NCI-H2227 (cell line): Measurements from ENCODE around the gene EXOC6B.

ENCODE experiments used
- DNase-seq: peaks from one replicate; lab custom pipeline; 2025; ENCODE audit not compliant: unreplicated experiment; lab: John Stamatoyannopoulos, UW

EXOC6B gene

GRCh38 chr2:72289736-72290135 is 536.1 kb downstream of the EXOC6B start:
- no peak for DNase-seq

- no peak for DNase-seq
Measured at GRCh38 chr2:72289283-72289682, 536.5 kb downstream of the EXOC6B start.

GRCh38 chr2:72278046-72278445 is 547.8 kb downstream of the EXOC6B start:
- DNase-seq: no peak

GRCh38 chr2:72276876-72277275 is 549.0 kb downstream of the EXOC6B start:
- DNase-seq: no peak

GRCh38 chr2:72276356-72276755 is 549.5 kb downstream of the EXOC6B start:
- no peak for DNase-seq

- no peak for DNase-seq
Measured at GRCh38 chr2:72275084-72275483, 550.7 kb downstream of the EXOC6B start.

GRCh38 chr2:72274380-72274797 is 551.4 kb downstream of the EXOC6B start:
- no peak for DNase-seq

GRCh38 chr2:72273384-72273783 is 552.4 kb downstream of the EXOC6B start:
- no peak for DNase-seq

- no peak for DNase-seq
Measured at GRCh38 chr2:72271766-72272641, 553.8 kb downstream of the EXOC6B start.

- DNase-seq: no peak
Measured at GRCh38 chr2:72271276-72271614, 554.6 kb downstream of the EXOC6B start.

- no peak for DNase-seq
Measured at GRCh38 chr2:72270556-72271275, 555.1 kb downstream of the EXOC6B start.

- no peak for DNase-seq
Measured at GRCh38 chr2:72263776-72264060, 562.1 kb downstream of the EXOC6B start.

GRCh38 chr2:72263043-72263775 is 562.6 kb downstream of the EXOC6B start:
- no peak for DNase-seq

GRCh38 chr2:72261076-72261475 is 564.8 kb downstream of the EXOC6B start:
- no peak for DNase-seq

- no peak for DNase-seq
Measured at GRCh38 chr2:72255540-72255939, 570.3 kb downstream of the EXOC6B start.

- no peak for DNase-seq
Measured at GRCh38 chr2:72254831-72255451, 570.9 kb downstream of the EXOC6B start.

- DNase-seq: no peak
Measured at GRCh38 chr2:72238311-72238710, 587.5 kb downstream of the EXOC6B start.

- DNase-seq: no peak
Measured at GRCh38 chr2:72237549-72237948, 588.3 kb downstream of the EXOC6B start.

- no peak for DNase-seq
Measured at GRCh38 chr2:72236445-72237067, 589.3 kb downstream of the EXOC6B start.

GRCh38 chr2:72235497-72236415 is 590.1 kb downstream of the EXOC6B start:
- DNase-seq: no peak
